ENCODE results near the gene PAQR5.

GRCh38 chr15:69436951-69437350 is 138.2 kb downstream of the PAQR5 start:
- TF ChIP-seq EP300 (IDR thresholded peaks at IDR 0.05; ENCODE audit: borderline replicate concordance) (no peak), EGR1 (IDR thresholded peaks at IDR 0.05) (no peak)
